DMS53 (cell line): Measurements from ENCODE around the gene PPME1.
"Not testable (repeated sequence)": the region's sequence is repeated elsewhere in the genome, so short reads cannot be mapped to it uniquely, and the experiment has no call there.

Experiments
- DNase-seq: peaks from one replicate; lab custom pipeline; 2025; lab: John Stamatoyannopoulos, UW

PPME1 gene

GRCh38 chr11:74170694-74171629 lies at the start of gene PPME1, which contains the start of gene C2CD3:
Gene PPME1, plus strand, starts transcription at chr11:74171289. Its CDS starts 133 bp downstream, at chr11:74171422.
Gene C2CD3, minus strand, starts transcription at chr11:74171002. Its CDS starts 210 bp downstream, at chr11:74170792.
- peak; percentile 100 for DNase-seq

GRCh38 chr11:74121804-74122203 lies 49.3 kb upstream of the PPME1 start:
- no peak for DNase-seq

GRCh38 chr11:74123008-74123448 lies 48.1 kb upstream of the PPME1 start:
- no peak for DNase-seq

- not testable (repeated sequence) for DNase-seq
Observed at GRCh38 chr11:74129121-74129520, 42.0 kb upstream of the PPME1 start.

GRCh38 chr11:74132833-74133232 lies 38.3 kb upstream of the PPME1 start:
- no peak for DNase-seq

- no peak for DNase-seq
Observed at GRCh38 chr11:74133436-74133835, 37.7 kb upstream of the PPME1 start.

- DNase-seq, result no peak
Observed at GRCh38 chr11:74134661-74135060, 36.4 kb upstream of the PPME1 start.

- peak; percentile 37 for DNase-seq
Observed at GRCh38 chr11:74135127-74135840, 35.8 kb upstream of the PPME1 start.

- DNase-seq, result peak; percentile 73
Observed at GRCh38 chr11:74138021-74138420, 33.1 kb upstream of the PPME1 start.

GRCh38 chr11:74138572-74138971 lies 32.5 kb upstream of the PPME1 start:
- DNase-seq, result peak; percentile 98

GRCh38 chr11:74139151-74139918 lies 31.8 kb upstream of the PPME1 start:
- peak; percentile 58 for DNase-seq

GRCh38 chr11:74139919-74140431 lies 31.1 kb upstream of the PPME1 start:
- DNase-seq, result not testable (repeated sequence)

GRCh38 chr11:74141241-74141695 lies 29.8 kb upstream of the PPME1 start:
- peak; percentile 49 for DNase-seq

- DNase-seq, result no peak
Observed at GRCh38 chr11:74141908-74142307, 29.2 kb upstream of the PPME1 start.

- no peak for DNase-seq
Observed at GRCh38 chr11:74142624-74143023, 28.5 kb upstream of the PPME1 start.

- no peak for DNase-seq
Observed at GRCh38 chr11:74144592-74144991, 26.5 kb upstream of the PPME1 start.

GRCh38 chr11:74147199-74147929 lies 23.7 kb upstream of the PPME1 start:
- DNase-seq, result no peak

- no peak for DNase-seq
Observed at GRCh38 chr11:74153224-74153623, 17.9 kb upstream of the PPME1 start.

- DNase-seq, result no peak
Observed at GRCh38 chr11:74154620-74155281, 16.3 kb upstream of the PPME1 start.

GRCh38 chr11:74157169-74157568 lies 13.9 kb upstream of the PPME1 start:
- no peak for DNase-seq
